Neural cell (in vitro differentiated cells): ENCODE measurements around the gene CABP4. TPM values are rescaled to one million over a fixed set of nuclear protein-coding genes. Genes with fewer than 3 reads are reported as not detected.

Source experiments
- H2AFZ ChIP-seq: fragments of 200-600, 300-800 bp; sonication (generic), shearing (Covaris generic); 2 replicates; pipeline ENCODE4 v1.6.0; 2014; ENCODE audit warnings: low read depth, mild to moderate bottlenecking, antibody characterized with exemption, low read length, moderate library complexity
- H3F3A ChIP-seq: fragments of 200-600 bp; shearing (Covaris generic); 2 replicates; pipeline ENCODE4 v1.6.1; 2016; ENCODE audit warnings: mild to moderate bottlenecking, moderate library complexity, mixed read lengths, antibody characterized with exemption, low read length; ENCODE audit not compliant: insufficient read depth, poor library complexity, severe bottlenecking
- H3K27ac ChIP-seq: fragments of 200-600, 300-800 bp; sonication (generic), shearing (Covaris generic); 2 replicates; pipeline ENCODE4 v1.5.1; 2014; ENCODE audit warnings: mild to moderate bottlenecking, low read length, moderate library complexity
- H3K27me3 ChIP-seq: fragments of 300-800, 200-600 bp; sonication (generic), shearing (Covaris generic); 2 replicates; pipeline ENCODE4 v1.6.0; 2014; ENCODE audit warnings: mild to moderate bottlenecking, low read depth, low read length, moderate library complexity; ENCODE audit not compliant: insufficient read depth
- H3K36me3 ChIP-seq: fragments of 300-800, 200-600 bp; sonication (generic), shearing (Covaris generic); 2 replicates; pipeline ENCODE4 v1.5.1; 2014; ENCODE audit warnings: mild to moderate bottlenecking, antibody characterized with exemption, low read length, moderate library complexity; ENCODE audit not compliant: insufficient read depth
- H3K4me2 ChIP-seq: fragments of 300-800, 200-600 bp; sonication (generic), shearing (Covaris generic); 2 replicates; pipeline ENCODE4 v1.6.0; 2014; ENCODE audit warnings: mild to moderate bottlenecking, low read length
- H3K4me3 ChIP-seq: fragments of 300-800, 200-600 bp; sonication (generic), shearing (Covaris generic); 2 replicates; pipeline ENCODE4 v1.5.1; 2014; ENCODE audit warnings: mild to moderate bottlenecking, low read length, moderate library complexity
- H3K79me2 ChIP-seq: fragments of 200-600 bp; shearing (Covaris generic); replicated peaks from 2 replicates; pipeline ENCODE4 v1.6.0; 2014; ENCODE audit warnings: mild to moderate bottlenecking, low read length, moderate library complexity; ENCODE audit not compliant: insufficient read depth
- H3K9ac ChIP-seq: fragments of 300-800, 200-600 bp; sonication (generic), shearing (Covaris generic); 2 replicates; pipeline ENCODE4 v1.6.1; 2016; ENCODE audit warnings: mild to moderate bottlenecking, low read length, mixed read lengths
- H3K9me2 ChIP-seq: fragments of 200-600 bp; shearing (Covaris generic); 2 replicates; pipeline ENCODE4 v1.6.1; 2016; ENCODE audit warnings: mild to moderate bottlenecking, low read length, mixed read lengths; ENCODE audit not compliant: insufficient read depth
- H3K9me3 ChIP-seq: fragments of 200-600, 300-800 bp; sonication (generic), shearing (Covaris generic); 2 replicates; pipeline ENCODE4 v1.6.1; 2016; ENCODE audit warnings: mild to moderate bottlenecking, mixed run types, low read length, moderate library complexity, mixed read lengths
- H4K20me1 ChIP-seq: fragments of 200-600 bp; shearing (Covaris generic); 2 replicates; pipeline ENCODE4 v1.6.1; 2016; ENCODE audit warnings: mild to moderate bottlenecking, mixed run types; ENCODE audit not compliant: insufficient read depth
- CTCF ChIP-seq: fragments of 450-650 bp; IDR thresholded peaks from 2 replicates; pipeline ENCODE4 v1.5.1; 2014; ENCODE audit warnings: antibody characterized with exemption, mild to moderate bottlenecking, moderate library complexity; ENCODE audit not compliant: poor library complexity, severe bottlenecking
- EZH2 ChIP-seq: fragments of 200-600, 300-800 bp; shearing (Covaris generic), sonication (generic); IDR thresholded peaks from 2 replicates; pipeline ENCODE4 v1.6.1; 2014; ENCODE audit warnings: antibody characterized with exemption, low read length, borderline replicate concordance, mild to moderate bottlenecking; ENCODE audit not compliant: insufficient read depth, poor library complexity, severe bottlenecking
- MXI1 ChIP-seq: fragments of 450-650 bp; conservative IDR thresholded peaks from 2 replicates; pipeline ENCODE4 v1.6.1; 2014; ENCODE audit warnings: antibody characterized with exemption, mild to moderate bottlenecking; ENCODE audit not compliant: poor library complexity, severe bottlenecking
- POLR2AphosphoS5 ChIP-seq: IDR thresholded peaks from 2 replicates; pipeline ENCODE4 v1.6.1; 2012
- RAD21 ChIP-seq: fragments of 450-650 bp; conservative IDR thresholded peaks from 2 replicates; pipeline ENCODE4 v1.6.1; 2014; ENCODE audit warnings: antibody characterized with exemption, mild to moderate bottlenecking, moderate library complexity
- REST ChIP-seq: IDR thresholded peaks from 2 replicates; pipeline ENCODE4 v1.6.1; 2012; ENCODE audit warnings: borderline replicate concordance
- SMC3 ChIP-seq: fragments of 450-650 bp; conservative IDR thresholded peaks from 2 replicates; pipeline ENCODE4 v1.6.1; 2014; ENCODE audit warnings: antibody characterized with exemption, mild to moderate bottlenecking, moderate library complexity; ENCODE audit not compliant: poor library complexity
- TAF1 ChIP-seq: IDR thresholded peaks from 2 replicates; pipeline ENCODE4 v1.6.1; 2012; ENCODE audit warnings: low read depth
- polyA plus RNA-seq: library from polyadenylated mRNA; depleted of rRNA; stranded (reverse); fragments of >200 nt; gene quantifications from 2 replicates; pipeline ENCODE4 v1.2.3, GENCODE V29; 2014

CABP4 gene
- polyA plus RNA-seq, 1 donor from 2014 or later, result not detected

GRCh38 chr11:67499808-67500483, 44.8 kb downstream of the CABP4 start:
- no peaks in the 10 kb centered on the region for H3K36me3 ChIP-seq

GRCh38 chr11:67500484-67500821, 45.3 kb downstream of the CABP4 start:
- Histone ChIP-seq H3K79me2 (peaks cover 15% of the 10 kb centered on the region), H3K36me3 (no peaks in the 10 kb centered on the region), H3K4me2 (no peak overlapping the region), H3K27me3 (no peaks in the 10 kb centered on the region), H3K9me3 (no peaks in the 10 kb centered on the region), H3K9me2 (no peaks in the 10 kb centered on the region), H4K20me1 (no peaks in the 10 kb centered on the region), H3F3A (no peaks in the 10 kb centered on the region), H3K4me3 (no peak overlapping the region), H2AFZ (no peak overlapping the region), H3K9ac (no peak overlapping the region), H3K27ac (no peak overlapping the region)
- TF ChIP-seq SMC3 (no peak), EZH2 (no peak), MXI1 (no peak), CTCF (no peak), TAF1 (no peak), POLR2AphosphoS5 (no peak)

More at GRCh38 chr11:67499808-67500483, 44.8 kb downstream of the CABP4 start:
- Histone ChIP-seq H3K4me2 (no peak overlapping the region), H3K27ac (no peak overlapping the region), H3K4me3 (no peak overlapping the region), H2AFZ (no peak overlapping the region), H4K20me1 (no peaks in the 10 kb centered on the region), H3K27me3 (no peaks in the 10 kb centered on the region), H3K9me3 (no peaks in the 10 kb centered on the region), H3K9me2 (no peaks in the 10 kb centered on the region), H3K9ac (no peak overlapping the region), H3K79me2 (peaks cover 15% of the 10 kb centered on the region), H3F3A (no peaks in the 10 kb centered on the region)
- TF ChIP-seq SMC3 (no peak), MXI1 (no peak), POLR2AphosphoS5 (no peak), EZH2 (no peak), REST (no peak), RAD21 (no peak), CTCF (no peak), TAF1 (no peak)
